Hepatocyte (in vitro differentiated cells): ENCODE results near the gene FAM9C. TPM values are rescaled to one million over a fixed set of nuclear protein-coding genes. Genes with fewer than 3 reads are reported as not detected.
"Not testable (repeated sequence)": the region's sequence is repeated elsewhere in the genome, so short reads cannot be mapped to it uniquely, and the experiment has no call there.

ENCODE experiments used
- DNase-seq: peaks from one replicate; pipeline ENCODE4 v3.0.0-alpha.2; 2016; ENCODE audit warnings: low spot score
- H2AFZ ChIP-seq: fragments of 200-600 bp; sonication (generic); 2 replicates; pipeline ENCODE4 v1.6.0; 2016; ENCODE audit warnings: antibody characterized with exemption, mild to moderate bottlenecking
- H3K27ac ChIP-seq: fragments of 200-600 bp; sonication (generic); 2 replicates; pipeline ENCODE4 v1.5.1; 2016; ENCODE audit warnings: mild to moderate bottlenecking
- H3K27me3 ChIP-seq: fragments of 200-600 bp; sonication (generic); 2 replicates; pipeline ENCODE4 v1.6.1; 2016
- H3K36me3 ChIP-seq: fragments of 200-600 bp; sonication (generic); replicated peaks from 2 replicates; pipeline ENCODE4 v1.5.1; 2016; ENCODE audit warnings: low read depth; ENCODE audit not compliant: insufficient read depth
- H3K4me1 ChIP-seq: fragments of 200-600 bp; sonication (generic); 2 replicates; pipeline ENCODE4 v1.5.1; 2016; ENCODE audit warnings: mild to moderate bottlenecking, moderate library complexity; ENCODE audit not compliant: insufficient read depth
- H3K4me2 ChIP-seq: fragments of 200-600 bp; sonication (generic); 2 replicates; pipeline ENCODE4 v1.6.0; 2016
- H3K4me3 ChIP-seq: fragments of 200-600 bp; sonication (generic); 2 replicates; pipeline ENCODE4 v1.5.1; 2016; ENCODE audit warnings: mild to moderate bottlenecking
- H3K79me2 ChIP-seq: fragments of 200-600 bp; sonication (generic); 2 replicates; pipeline ENCODE4 v1.6.0; 2017; ENCODE audit warnings: mild to moderate bottlenecking
- H3K9me2 ChIP-seq: fragments of 200-600 bp; sonication (generic); replicated peaks from 2 replicates; pipeline ENCODE4 v1.6.0; 2017; ENCODE audit warnings: mild to moderate bottlenecking; ENCODE audit not compliant: insufficient read depth
- H3K9me3 ChIP-seq: fragments of 200-600 bp; sonication (generic); 2 replicates; pipeline ENCODE4 v1.5.1; 2016; ENCODE audit warnings: low read depth, mild to moderate bottlenecking
- H4K20me1 ChIP-seq: fragments of 200-600 bp; sonication (generic); 2 replicates; pipeline ENCODE4 v1.6.0; 2016; ENCODE audit warnings: mild to moderate bottlenecking; ENCODE audit not compliant: insufficient read depth, poor library complexity, severe bottlenecking
- CTCF ChIP-seq: fragments of 200-600 bp; sonication (generic); IDR thresholded peaks from 2 replicates; pipeline ENCODE4 v1.5.1; 2016; ENCODE audit warnings: antibody characterized with exemption, mild to moderate bottlenecking; ENCODE audit not compliant: poor library complexity
- EZH2 ChIP-seq: fragments of 200-600 bp; sonication (generic); IDR thresholded peaks from 2 replicates; pipeline ENCODE4 v1.6.1; 2016; ENCODE audit warnings: antibody characterized with exemption, mild to moderate bottlenecking, borderline replicate concordance
- EZH2phosphoT487 ChIP-seq: fragments of 200-600 bp; sonication (generic); IDR thresholded peaks from one replicate; pipeline ENCODE4 v1.6.1; 2018; ENCODE audit warnings: antibody characterized with exemption, mild to moderate bottlenecking, low read depth, moderate library complexity; ENCODE audit not compliant: unreplicated experiment, severe bottlenecking
- WGBS: methylation state at CpG from one replicate; pipeline ENCODE4 v1.1.6; 2016; ENCODE audit warnings: low lambda C conversion rate; ENCODE audit errors: missing lambda C conversion rate; 5-methylcytosine and 5-hydroxymethylcytosine counted together
- polyA plus RNA-seq: library from polyadenylated mRNA; unstranded; fragments of >200 nt; fragmentation: Nextera tagmentation; extraction: Ambion mirVana; gene quantifications from 2 replicates; pipeline ENCODE4 v1.2.1, GENCODE V29; 2016
- total RNA-seq: library from RNA; depleted of rRNA; stranded (reverse); fragments of >200 nt; gene quantifications from 2 replicates; pipeline ENCODE4 v1.2.3, GENCODE V29; 2014

Gene FAM9C
- total and polyA plus RNA-seq, 2 experiments from 2014 or later: not detected

GRCh38 chrX:13088156-13088487, 43.7 kb upstream of the FAM9C start:
- WGBS: 95% methylated on average over 5 of the region's 5 CpGs
- H3K4me2 ChIP-seq: no peak overlapping the region
- no peak for TF ChIP-seq EZH2phosphoT487
- no peak for TF ChIP-seq CTCF
- no peak for TF ChIP-seq EZH2
- DNase-seq: no peak
- no peak overlapping the region for H3K4me3 ChIP-seq
- H3K4me1 ChIP-seq: peaks cover 21% of the 10 kb centered on the region
- H4K20me1 ChIP-seq: no peaks in the 10 kb centered on the region
- H3K36me3 ChIP-seq: no peaks in the 10 kb centered on the region
- H3K27ac ChIP-seq: no peak overlapping the region
- no peaks in the 10 kb centered on the region for H3K9me2 ChIP-seq
- H3K27me3 ChIP-seq: no peaks in the 10 kb centered on the region
- no peaks in the 10 kb centered on the region for H3K79me2 ChIP-seq
- H2AFZ ChIP-seq: no peak overlapping the region
- no peaks in the 10 kb centered on the region for H3K9me3 ChIP-seq

- Histone ChIP-seq H3K4me2 (no peak overlapping the region), H3K79me2 (no peaks in the 10 kb centered on the region), H3K36me3 (no peaks in the 10 kb centered on the region), H4K20me1 (no peaks in the 10 kb centered on the region), H3K4me1 (peaks cover 21% of the 10 kb centered on the region), H3K27me3 (no peaks in the 10 kb centered on the region), H3K9me2 (no peaks in the 10 kb centered on the region), H2AFZ (no peak overlapping the region), H3K27ac (no peak overlapping the region), H3K9me3 (no peaks in the 10 kb centered on the region), H3K4me3 (no peak overlapping the region)
- no peak for TF ChIP-seq CTCF
- no peak for TF ChIP-seq EZH2
- TF ChIP-seq EZH2phosphoT487: no peak
- no peak for DNase-seq
- 89% methylated on average over 10 of the region's 10 CpGs for WGBS
Observed at GRCh38 chrX:13087322-13088155, 43.1 kb upstream of the FAM9C start.

- peaks cover 27% of the 10 kb centered on the region for H3K4me1 ChIP-seq
- H3K4me3 ChIP-seq, H3K9me3 ChIP-seq, H2AFZ ChIP-seq, H3K27ac ChIP-seq, DNase-seq, H3K9me2 ChIP-seq, H3K27me3 ChIP-seq, H3K79me2 ChIP-seq, H3K36me3 ChIP-seq, H3K4me2 ChIP-seq, H4K20me1 ChIP-seq: not testable (repeated sequence)
- 97% methylated on average over 8 of the region's 8 CpGs for WGBS
Observed at GRCh38 chrX:13086793-13087321, 42.4 kb upstream of the FAM9C start.

GRCh38 chrX:13086076-13086475, 41.7 kb upstream of the FAM9C start:
- no peak overlapping the region for H2AFZ ChIP-seq
- peaks cover 21% of the 10 kb centered on the region for H3K4me1 ChIP-seq
- H3K79me2 ChIP-seq: no peaks in the 10 kb centered on the region
- TF ChIP-seq CTCF (no peak), EZH2phosphoT487 (no peak), EZH2 (no peak)
- H3K4me3 ChIP-seq: no peak overlapping the region
- no peaks in the 10 kb centered on the region for H3K36me3 ChIP-seq
- H3K27ac ChIP-seq: no peak overlapping the region
- WGBS: 92% methylated on average over 2 of the region's 2 CpGs
- H4K20me1 ChIP-seq: no peaks in the 10 kb centered on the region
- H3K9me3 ChIP-seq: no peaks in the 10 kb centered on the region
- no peaks in the 10 kb centered on the region for H3K27me3 ChIP-seq
- DNase-seq: no peak
- no peaks in the 10 kb centered on the region for H3K9me2 ChIP-seq
- H3K4me2 ChIP-seq: no peak overlapping the region
